Embryonic facial prominence (tissue), 1 donor: Measurements from ENCODE around the gene CIDEB.
A peak's percentile ranks its signal among the peaks of the same experiment; 100 is the strongest.

Experiments
- DNase-seq: peaks from one replicate; pipeline ENCODE4 v3.0.0-alpha.2; 2016; ENCODE audit errors: extremely low spot score

Gene CIDEB

GRCh38 chr14:24269910-24270536 is 37.8 kb downstream of the CIDEB start:
- no peak for DNase-seq

GRCh38 chr14:24269368-24269767 is 38.4 kb downstream of the CIDEB start:
- no peak for DNase-seq

- no peak for DNase-seq
These were observed 39.6 kb downstream of the CIDEB start for GRCh38 chr14:24268225-24268624.

GRCh38 chr14:24267516-24267915 is 40.3 kb downstream of the CIDEB start:
- no peak for DNase-seq

- no peak for DNase-seq
These were observed 41.2 kb downstream of the CIDEB start for GRCh38 chr14:24266344-24267244.

GRCh38 chr14:24264298-24264697 is 43.5 kb downstream of the CIDEB start:
- DNase-seq = no peak

- DNase-seq = no peak
These were observed 43.9 kb downstream of the CIDEB start for GRCh38 chr14:24263848-24264247.

GRCh38 chr14:24262821-24263733 is 44.7 kb downstream of the CIDEB start, which contains the start of gene TGM1:
TGM1 (minus strand) TSS chr14:24263177; CDS start chr14:24262352, 825 bp downstream.
- DNase-seq = no peak

- DNase-seq = no peak
These were observed 45.8 kb downstream of the CIDEB start for GRCh38 chr14:24261969-24262327.

GRCh38 chr14:24261256-24261968 is 46.4 kb downstream of the CIDEB start:
- no peak for DNase-seq

- DNase-seq = no peak
These were observed 47.0 kb downstream of the CIDEB start for GRCh38 chr14:24260780-24261157.

- no peak for DNase-seq
These were observed 47.6 kb downstream of the CIDEB start for GRCh38 chr14:24260026-24260779.

GRCh38 chr14:24259282-24260025 is 48.3 kb downstream of the CIDEB start:
- DNase-seq = peak; percentile 58

GRCh38 chr14:24258548-24259265 is 49.1 kb downstream of the CIDEB start:
- no peak for DNase-seq

- DNase-seq = no peak
These were observed 49.7 kb downstream of the CIDEB start for GRCh38 chr14:24258119-24258518.

GRCh38 chr14:24256960-24257359 is 50.8 kb downstream of the CIDEB start:
- DNase-seq = no peak

GRCh38 chr14:24255931-24256711 is 51.7 kb downstream of the CIDEB start:
- no peak for DNase-seq

- no peak for DNase-seq
These were observed 52.3 kb downstream of the CIDEB start for GRCh38 chr14:24255438-24255837.
